A549 treated with GW870086 at 1 μM for 4 hours (cell line): ENCODE data around the gene CCHCR1. TPM values are rescaled to one million over a fixed set of nuclear protein-coding genes. Genes with fewer than 3 reads are reported as not detected.

ENCODE experiments used
- total RNA-seq: library from RNA; stranded (reverse); fragments of 200-300 nt; extraction: Qiagen RNA extraction; gene quantifications from 5 replicates; pipeline ENCODE4 v1.2.3, GENCODE V29; 2022; ENCODE audit warnings: low read depth

The CCHCR1 gene, protein sequence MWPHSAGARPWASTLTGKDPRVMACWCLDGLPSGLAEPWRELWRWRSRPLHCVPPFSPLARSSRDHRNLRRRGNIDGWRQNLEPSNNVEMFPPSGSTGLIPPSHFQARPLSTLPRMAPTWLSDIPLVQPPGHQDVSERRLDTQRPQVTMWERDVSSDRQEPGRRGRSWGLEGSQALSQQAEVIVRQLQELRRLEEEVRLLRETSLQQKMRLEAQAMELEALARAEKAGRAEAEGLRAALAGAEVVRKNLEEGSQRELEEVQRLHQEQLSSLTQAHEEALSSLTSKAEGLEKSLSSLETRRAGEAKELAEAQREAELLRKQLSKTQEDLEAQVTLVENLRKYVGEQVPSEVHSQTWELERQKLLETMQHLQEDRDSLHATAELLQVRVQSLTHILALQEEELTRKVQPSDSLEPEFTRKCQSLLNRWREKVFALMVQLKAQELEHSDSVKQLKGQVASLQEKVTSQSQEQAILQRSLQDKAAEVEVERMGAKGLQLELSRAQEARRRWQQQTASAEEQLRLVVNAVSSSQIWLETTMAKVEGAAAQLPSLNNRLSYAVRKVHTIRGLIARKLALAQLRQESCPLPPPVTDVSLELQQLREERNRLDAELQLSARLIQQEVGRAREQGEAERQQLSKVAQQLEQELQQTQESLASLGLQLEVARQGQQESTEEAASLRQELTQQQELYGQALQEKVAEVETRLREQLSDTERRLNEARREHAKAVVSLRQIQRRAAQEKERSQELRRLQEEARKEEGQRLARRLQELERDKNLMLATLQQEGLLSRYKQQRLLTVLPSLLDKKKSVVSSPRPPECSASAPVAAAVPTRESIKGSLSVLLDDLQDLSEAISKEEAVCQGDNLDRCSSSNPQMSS
- 6.3 to 7.9 TPM (median 7.7 TPM) in 5 replicates for total RNA-seq

DNA sequence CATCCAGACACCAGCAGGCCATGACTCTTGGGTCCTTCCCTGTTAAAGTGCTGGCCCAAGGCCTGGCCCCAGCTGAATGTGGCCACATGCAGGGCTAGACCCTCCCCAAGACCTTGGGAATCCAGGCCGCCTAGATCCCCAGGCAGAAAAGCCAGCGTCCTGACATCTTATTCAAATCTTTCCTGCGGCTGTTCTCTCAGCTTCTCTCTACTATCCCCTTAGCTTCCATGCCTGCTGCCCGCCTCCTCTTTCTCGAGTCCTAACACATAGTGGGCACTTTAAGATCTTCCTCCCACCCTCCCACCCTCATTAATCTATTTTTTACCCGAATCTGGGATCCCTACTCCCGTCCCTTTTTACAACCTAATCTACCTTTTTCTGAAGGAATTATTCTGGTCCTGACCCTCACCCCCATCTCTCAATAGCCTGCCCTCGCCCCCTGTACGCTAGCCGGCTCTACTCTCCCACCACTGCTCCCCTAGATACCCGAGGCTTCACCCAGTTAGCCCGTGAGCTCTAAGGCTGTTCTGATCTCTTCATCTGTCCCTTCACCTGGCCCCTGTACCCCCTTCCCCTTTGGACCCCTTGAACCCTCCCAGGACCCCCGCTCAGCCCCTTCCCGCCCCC lies at the start of gene CCHCR1:
Gene CCHCR1, minus strand, starts transcription at position 290 of the 627 bp plus-strand sequence. Its CDS starts 202 bp downstream, at position 88.

GRCh38 chr6:31170600-31170881 lies 12.9 kb upstream of the CCHCR1 start, which contains the start of gene POU5F1:
Gene POU5F1 (minus strand): TSS chr6:31170682. CDS start chr6:31170620, 62 bp downstream.

DNA sequence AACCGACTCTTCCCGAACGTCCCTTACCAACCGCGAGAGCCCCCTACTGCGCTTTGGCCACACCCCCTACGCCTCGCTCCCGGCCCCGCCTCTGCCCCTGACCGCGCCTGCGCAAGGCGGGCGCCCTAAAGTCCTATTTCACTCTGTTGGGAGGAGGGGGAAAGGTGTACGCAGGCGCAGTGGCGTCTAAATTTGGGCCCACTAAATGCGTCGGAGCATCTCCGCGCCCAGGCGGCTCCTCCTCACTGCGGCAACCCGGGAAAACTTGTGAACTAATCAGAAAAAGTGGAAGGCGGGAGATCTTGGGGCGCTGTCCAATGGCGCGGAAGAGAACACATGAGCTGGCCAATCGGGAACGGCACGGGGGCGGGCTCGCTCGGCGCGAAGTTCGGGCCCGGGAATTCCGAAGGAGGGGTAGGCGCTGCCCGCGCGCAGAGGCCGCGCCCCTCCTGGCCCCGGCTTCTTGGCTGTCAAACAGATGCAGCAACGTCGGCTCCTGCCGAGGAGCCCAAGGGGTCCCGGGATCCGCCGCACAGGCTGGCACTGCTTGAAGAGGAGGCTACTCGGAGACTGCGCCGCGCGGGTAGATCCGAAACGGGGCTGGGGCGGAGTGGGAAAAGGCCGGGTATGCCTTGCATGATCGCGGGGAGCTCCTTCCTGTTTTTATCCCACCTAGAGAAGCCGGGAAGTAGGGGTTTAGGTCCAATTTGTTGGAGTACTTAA lies 699 bp upstream of the CCHCR1 start, which contains the start of gene TCF19:
Gene TCF19, plus strand, starts transcription at position 450 of the 723 bp plus-strand sequence. CDS start 881 bp downstream, outside the sequence.

GRCh38 chr6:31138982-31139381 lies 18.6 kb downstream of the CCHCR1 start, which contains the start of gene PSORS1C2:
Gene PSORS1C2 (minus strand): TSS chr6:31139066. CDS start chr6:31139026, 40 bp downstream.

DNA sequence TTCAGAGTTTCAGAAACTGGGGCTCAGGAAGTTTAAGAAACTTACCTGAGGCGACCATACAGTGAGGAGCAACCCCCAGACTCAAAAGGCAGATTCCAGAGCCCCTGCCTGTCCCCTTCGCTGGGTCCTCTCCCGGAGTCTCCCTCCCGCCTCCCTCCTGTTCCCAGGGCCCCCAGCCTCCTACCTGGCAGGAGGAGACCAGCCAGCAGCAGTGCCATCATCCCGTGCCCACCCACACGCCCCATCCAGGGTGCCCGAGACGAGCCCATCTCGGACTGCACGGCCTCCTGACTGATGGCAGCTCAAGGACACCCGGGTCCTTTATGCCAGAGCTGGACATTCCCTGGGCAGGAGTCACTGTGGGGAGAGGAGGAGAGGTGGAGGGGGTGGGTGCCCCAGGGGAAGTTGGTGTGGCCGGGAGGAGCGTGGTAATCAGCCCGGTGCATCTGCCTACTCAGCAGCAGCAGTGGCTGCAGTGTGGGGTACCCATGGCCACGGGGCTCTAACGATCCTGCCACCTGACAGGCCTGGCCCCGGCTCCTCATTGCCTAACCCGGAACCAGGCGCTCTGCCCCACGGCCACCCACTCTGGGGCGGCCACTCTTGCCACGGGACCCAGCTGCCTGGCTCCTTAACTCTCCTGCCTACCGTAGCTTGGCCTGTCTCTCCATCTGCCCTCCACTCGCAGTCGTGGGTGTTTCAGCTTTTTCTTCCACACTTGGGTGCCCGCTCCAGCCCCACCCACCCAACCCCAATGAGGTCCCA lies 37.3 kb downstream of the CCHCR1 start, which contains the start of gene CDSN:
Gene CDSN, minus strand, starts transcription at position 296 of the 765 bp plus-strand sequence. Its CDS starts 27 bp downstream, at position 269.

DNA sequence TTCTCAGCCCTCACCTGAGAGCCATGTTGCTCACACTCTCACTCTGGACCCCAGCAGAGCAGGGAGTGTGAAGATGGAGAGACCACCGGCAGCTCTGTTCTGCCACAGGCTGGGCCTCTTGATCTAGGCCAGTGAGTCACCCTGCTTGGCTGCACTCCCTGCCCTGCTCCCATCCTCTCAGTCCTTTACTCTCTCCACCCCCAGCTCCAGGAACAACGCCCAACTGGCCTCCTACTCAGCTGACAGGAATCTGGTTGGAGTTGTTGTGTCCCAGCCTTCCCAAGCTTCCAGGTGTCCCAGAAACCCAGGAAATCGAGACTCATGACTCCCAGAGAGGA lies 43.1 kb downstream of the CCHCR1 start, which contains the start of gene PSORS1C1:
Gene PSORS1C1, plus strand, starts transcription at position 260 of the 338 bp plus-strand sequence. CDS start 14,833 bp downstream, outside the sequence.

GRCh38 chr6:31112478-31112877 lies 45.1 kb downstream of the CCHCR1 start, which contains the start of gene C6orf15:
Gene C6orf15 (minus strand): TSS chr6:31112575. CDS start chr6:31112555, 20 bp downstream.

Other genes with a start within 250 kb of the CCHCR1 start
- gene GTF2H4, start 249.6 kb downstream of the CCHCR1 start, total RNA-seq, result 18.6 to 23.4 TPM (median 19.9 TPM) in 5 replicates
- gene VARS2, start 243.6 kb downstream of the CCHCR1 start, total RNA-seq, result 11.0 to 15.5 TPM (median 13.3 TPM) in 5 replicates
- gene SFTA2, start 225.6 kb downstream of the CCHCR1 start, total RNA-seq, result not detected in 5 replicates
- gene MUCL3, start 216.8 kb downstream of the CCHCR1 start, total RNA-seq, result 0.03 to 0.09 TPM (median 0.06 TPM) in 4 of 5 replicates, not detected in the other
- gene MUC21, start 174.1 kb downstream of the CCHCR1 start, total RNA-seq, result not detected in 5 replicates
- gene MUC22, start 147.3 kb downstream of the CCHCR1 start, total RNA-seq, result 0.02 TPM in 1 of 5 replicates, not detected in the others
- gene C6orf15, start 45.2 kb downstream of the CCHCR1 start, total RNA-seq, result not detected in 5 replicates
- 4.4 to 7.5 TPM (median 6.1 TPM) in 5 replicates for gene PSORS1C1, start 43.0 kb downstream of the CCHCR1 start, total RNA-seq
- gene CDSN, start 37.4 kb downstream of the CCHCR1 start, total RNA-seq, result not detected in 5 replicates
- gene PSORS1C2, start 18.7 kb downstream of the CCHCR1 start, total RNA-seq, result not detected in 5 replicates
- 11.9 to 14.7 TPM (median 12.7 TPM) in 5 replicates for gene TCF19, start 787 bp upstream of the CCHCR1 start, total RNA-seq
- gene POU5F1, start 12.9 kb upstream of the CCHCR1 start, total RNA-seq, result 7.4 to 10.9 TPM (median 9.5 TPM) in 5 replicates
- 46.6 to 55.0 TPM (median 51.9 TPM) in 5 replicates for gene HLA-C, start 114.3 kb upstream of the CCHCR1 start, total RNA-seq
- gene HLA-B, start 199.4 kb upstream of the CCHCR1 start, total RNA-seq, result 19.9 to 38.0 TPM (median 25.5 TPM) in 5 replicates
- gene MICA, start 245.8 kb upstream of the CCHCR1 start, total RNA-seq, result 28.4 to 32.1 TPM (median 31.4 TPM) in 5 replicates